Endothelial cell of umbilical vein (primary cell): ENCODE data around the gene HMCES. TPM values are rescaled to one million over a fixed set of nuclear protein-coding genes. Genes with fewer than 3 reads are reported as not detected.

Experiments used
- BruUV-seq: library from RNA; stranded (reverse); fragments of 400-500 nt; replicated peaks from 2 replicates; lab custom pipeline; 2021; lab: Mats Ljungman, UMichigan
- CTCF ChIA-PET: fragments of 300-600, 350-600 bp; sonication (Branson Sonifier 250); formaldehyde crosslinking; loops from one replicate; lab custom pipeline; 2021; ENCODE audit warnings: antibody characterized with exemption, inconsistent platforms; lab: Charles Lee
- POLR2A ChIA-PET: fragments of 300-600, 350-600 bp; sonication (Branson Sonifier 250); formaldehyde crosslinking; loops from one replicate; lab custom pipeline; 2021; ENCODE audit warnings: antibody characterized with exemption, inconsistent platforms; lab: Charles Lee
- DNase-seq: peaks from one replicate; pipeline ENCODE4 v3.0.0-alpha.2; 2011; ENCODE audit warnings: low read depth, low spot score
- FAIRE-seq: peaks from 2 replicates; lab custom pipeline; 2011; peaks lifted over from hg19 to GRCh38; lab: Jason Lieb, UNC
- H2AFZ ChIP-seq: 2 replicates; pipeline ENCODE4 v1.6.0; 2012; ENCODE audit warnings: low read depth, low read length, control low read depth, inconsistent platforms
- H3K27ac ChIP-seq: 2 replicates; pipeline ENCODE4 v1.5.1; 2011; ENCODE audit warnings: low read depth, mild to moderate bottlenecking, control low read depth, low read length, moderate library complexity; ENCODE audit not compliant: insufficient read depth
- H3K27me3 ChIP-seq, 2 experiments: 2 replicates each; pipeline versions ENCODE4 v1.6.0 to v1.6.1; 2011; ENCODE audit warnings: low read length in 2 of 2, mixed read lengths in 1 of 2; ENCODE audit not compliant: control insufficient read depth in 2 of 2, insufficient read depth in 2 of 2
- H3K36me3 ChIP-seq, 2 experiments: 2 replicates in 1 of 2; 3 replicates in 1 of 2; pipeline ENCODE4 v1.5.1; 2011; ENCODE audit warnings: low read length in 2 of 2, mild to moderate bottlenecking in 1 of 2, moderate library complexity in 1 of 2; ENCODE audit not compliant: control insufficient read depth in 2 of 2, insufficient read depth in 2 of 2; ENCODE audit errors: extremely low read depth in 1 of 2
- H3K4me1 ChIP-seq: 3 replicates; pipeline ENCODE4 v1.5.1; 2011; ENCODE audit warnings: mild to moderate bottlenecking, low read length; ENCODE audit not compliant: control insufficient read depth, insufficient read depth; ENCODE audit errors: extremely low read depth
- H3K4me2 ChIP-seq: 2 replicates; pipeline ENCODE4 v1.6.1; 2011; ENCODE audit warnings: low read length, control low read depth, mixed read lengths; ENCODE audit not compliant: insufficient read depth
- H3K4me3 ChIP-seq, 3 experiments: fragments of 200-600 bp in 1 of 3; sonication (generic), shearing (Covaris generic) in 1 of 3; replicated peaks in 1 of 3; 2 replicates each; pipeline ENCODE4 v1.5.1; 2011 to 2016; ENCODE audit warnings: control low read depth in 3 of 3, low read length in 3 of 3, mild to moderate bottlenecking in 2 of 3, inconsistent platforms in 1 of 3, low read depth in 1 of 3, moderate library complexity in 1 of 3; ENCODE audit not compliant: insufficient read depth in 1 of 3
- H3K79me2 ChIP-seq: 2 replicates; pipeline ENCODE4 v1.6.0; 2012; ENCODE audit warnings: low read length, inconsistent platforms; ENCODE audit not compliant: control insufficient read depth, insufficient read depth
- H3K9ac ChIP-seq: replicated peaks from 2 replicates; pipeline ENCODE3; 2011; ENCODE audit warnings: low read length, control low read depth; ENCODE audit not compliant: insufficient read depth; ENCODE audit errors: extremely low read depth
- H3K9me1 ChIP-seq: replicated peaks from 3 replicates; pipeline ENCODE4 v1.6.0; 2011; ENCODE audit warnings: mild to moderate bottlenecking, low read length; ENCODE audit not compliant: control insufficient read depth, insufficient read depth; ENCODE audit errors: extremely low read depth
- H3K9me3 ChIP-seq: replicated peaks from 2 replicates; pipeline ENCODE4 v1.5.1; 2012; ENCODE audit warnings: low read length, inconsistent platforms; ENCODE audit not compliant: control insufficient read depth, insufficient read depth
- H4K20me1 ChIP-seq: replicated peaks from 2 replicates; pipeline ENCODE3; 2011; ENCODE audit warnings: mild to moderate bottlenecking, low read length; ENCODE audit not compliant: control insufficient read depth, insufficient read depth; ENCODE audit errors: extremely low read depth
- EZH2 ChIP-seq: IDR thresholded peaks from 2 replicates; pipeline ENCODE4 v1.6.1; 2012; ENCODE audit warnings: borderline replicate concordance, low read depth, mild to moderate bottlenecking, moderate library complexity, low read length, inconsistent platforms; ENCODE audit not compliant: severe bottlenecking
- JUN ChIP-seq: IDR thresholded peaks from 2 replicates; pipeline ENCODE4 v1.6.1; 2011; ENCODE audit warnings: borderline replicate concordance, low read depth; ENCODE audit not compliant: insufficient read length, insufficient read depth
- MYC ChIP-seq: IDR thresholded peaks from one replicate; pipeline ENCODE4 v1.6.1; 2011; ENCODE audit warnings: mild to moderate bottlenecking, low read depth, low read length
- POLR2A ChIP-seq: IDR thresholded peaks from 2 replicates; pipeline ENCODE4 v1.6.1; 2012; ENCODE audit warnings: low read depth, mild to moderate bottlenecking, control low read depth, low read length
- POLR2AphosphoS5 ChIP-seq: IDR thresholded peaks from 2 replicates; pipeline ENCODE4 v1.6.1; 2012; ENCODE audit warnings: low read depth, mild to moderate bottlenecking, control low read depth, low read length, moderate library complexity; ENCODE audit not compliant: insufficient read depth
- dilution Hi-C: fragments of 300-500 bp; cut with MboI; formaldehyde crosslinking; loops from one replicate; pipeline ENCODE4 v1.15.0; 2019; ENCODE audit warnings: low sequenced_read_pairs; ENCODE audit not compliant: extremely low pct_ligation_motif_present
- intact Hi-C: fragments of 100-400 bp; cut with micrococcal nuclease; formaldehyde crosslinking; loops from one replicate; pipeline ENCODE4 v1.10.0; 2022
- polyA plus RNA-seq, 4 experiments: library from polyadenylated mRNA; depleted of rRNA in 3 of 4; stranded (reverse) in 3 of 4; unstranded in 1 of 4; fragments of >200 nt; gene quantifications; 2 replicates each; pipeline versions ENCODE4 v1.2.1 to v1.2.3, GENCODE V29; 2011 to 2012; ENCODE audit warnings: missing spikeins in 1 of 4
- total RNA-seq: library from RNA; stranded (reverse); gene quantifications from 2 replicates; pipeline ENCODE4 v1.2.3, GENCODE V29; 2021
- TF ChIP-seq, protein P1 (sequence below), 2 donors: IDR thresholded peaks; 1 replicate in 1 of 2; 2 replicates in 1 of 2; pipeline ENCODE4 v1.5.1; 2011; ENCODE audit warnings: low read length in 2 of 2, mild to moderate bottlenecking in 2 of 2, moderate library complexity in 2 of 2, control low read depth in 1 of 2, inconsistent platforms in 1 of 2, low read depth in 1 of 2; ENCODE audit not compliant: insufficient read depth in 1 of 2; ENCODE audit errors: extremely low read depth in 1 of 2
- TF ChIP-seq, protein P2 (sequence below): IDR thresholded peaks from 2 replicates; pipeline ENCODE4 v1.6.1; 2011; ENCODE audit not compliant: insufficient read depth, insufficient read length

The HMCES gene
- total and polyA plus RNA-seq, 2 donors (not counting 3 experiments of a cell fraction or from before 2014, with no cell fraction given): 30.6 to 40.8 TPM

GRCh38 chr3:129286081-129286480 is 7.4 kb downstream of the HMCES start:
- Histone ChIP-seq H3K4me2 (no peak overlapping the region), H3K9ac (no peak overlapping the region), H3K9me1 (no peaks in the 10 kb centered on the region), H3K27me3 (no peaks in the 10 kb centered on the region), H3K79me2 (peaks cover 1% of the 10 kb centered on the region), H3K27ac (no peak overlapping the region), H3K4me1 (no peaks in the 10 kb centered on the region), H3K4me3 (no peak overlapping the region), H3K9me3 (no peaks in the 10 kb centered on the region), H3K36me3 (peaks cover 2 to 4% of the 10 kb centered on the region in 2 experiments), H4K20me1 (no peaks in the 10 kb centered on the region), H2AFZ (no peak overlapping the region)
- no peak for TF ChIP-seq JUN
- TF ChIP-seq POLR2A: no peak
- TF ChIP-seq, protein P1, sequence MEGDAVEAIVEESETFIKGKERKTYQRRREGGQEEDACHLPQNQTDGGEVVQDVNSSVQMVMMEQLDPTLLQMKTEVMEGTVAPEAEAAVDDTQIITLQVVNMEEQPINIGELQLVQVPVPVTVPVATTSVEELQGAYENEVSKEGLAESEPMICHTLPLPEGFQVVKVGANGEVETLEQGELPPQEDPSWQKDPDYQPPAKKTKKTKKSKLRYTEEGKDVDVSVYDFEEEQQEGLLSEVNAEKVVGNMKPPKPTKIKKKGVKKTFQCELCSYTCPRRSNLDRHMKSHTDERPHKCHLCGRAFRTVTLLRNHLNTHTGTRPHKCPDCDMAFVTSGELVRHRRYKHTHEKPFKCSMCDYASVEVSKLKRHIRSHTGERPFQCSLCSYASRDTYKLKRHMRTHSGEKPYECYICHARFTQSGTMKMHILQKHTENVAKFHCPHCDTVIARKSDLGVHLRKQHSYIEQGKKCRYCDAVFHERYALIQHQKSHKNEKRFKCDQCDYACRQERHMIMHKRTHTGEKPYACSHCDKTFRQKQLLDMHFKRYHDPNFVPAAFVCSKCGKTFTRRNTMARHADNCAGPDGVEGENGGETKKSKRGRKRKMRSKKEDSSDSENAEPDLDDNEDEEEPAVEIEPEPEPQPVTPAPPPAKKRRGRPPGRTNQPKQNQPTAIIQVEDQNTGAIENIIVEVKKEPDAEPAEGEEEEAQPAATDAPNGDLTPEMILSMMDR (IDR thresholded peaks at IDR 0.05; ENCODE audit: extremely low read depth in 1 of 2, insufficient read depth in 1 of 2, low read depth in 1 of 2, low read length in 2 of 2): no peak
- TF ChIP-seq, protein P2, sequence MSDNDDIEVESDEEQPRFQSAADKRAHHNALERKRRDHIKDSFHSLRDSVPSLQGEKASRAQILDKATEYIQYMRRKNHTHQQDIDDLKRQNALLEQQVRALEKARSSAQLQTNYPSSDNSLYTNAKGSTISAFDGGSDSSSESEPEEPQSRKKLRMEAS: no peak
- TF ChIP-seq EZH2: no peak
- no peak for TF ChIP-seq POLR2AphosphoS5
- no peak for TF ChIP-seq MYC
- ChIA-PET POLR2A (no interaction called here), CTCF (interaction anchor here (0.6 kb wide), 1 partner anchor 720 kb away, joined by 4 read pairs; no protein-coding TSS in a partner anchor)
- FAIRE-seq (no peak), DNase-seq (no peak)
- dilution Hi-C loops (no loop called here), intact Hi-C loops (no loop called here)
- no TSS peak for BruUV-seq
